Panc1 (cell line): ENCODE results near the gene LMO3. TPM values are rescaled to one million over a fixed set of nuclear protein-coding genes. Genes with fewer than 3 reads are reported as not detected.

ENCODE experiments used
- ATAC-seq: fragments of 200-7000 bp; cut with Tn5 transposase; 2 replicates; pipeline ENCODE4 v1.9.1; 2020; ENCODE audit warnings: mild to moderate bottlenecking, moderate library complexity
- BruUV-seq: library from RNA; stranded (reverse); fragments of 400-500 nt; replicated peaks from 2 replicates; lab custom pipeline; 2021; lab: Mats Ljungman, UMichigan
- CTCF ChIA-PET: fragments of 300-600 bp; sonication (Branson Sonifier 250); formaldehyde crosslinking; loops from one replicate; lab custom pipeline; 2022; ENCODE audit warnings: antibody characterized with exemption; lab: Charles Lee
- POLR2A ChIA-PET: fragments of 300-600 bp; sonication (Branson Sonifier 250); formaldehyde crosslinking; loops from one replicate; lab custom pipeline; 2022; ENCODE audit warnings: antibody characterized with exemption; lab: Charles Lee
- DNase-seq: peaks from one replicate; pipeline ENCODE4 v3.0.0-alpha.2; 2010; ENCODE audit warnings: low read depth, low spot score
- H3K27ac ChIP-seq: 2 replicates; pipeline ENCODE4 v1.5.1; 2011; ENCODE audit warnings: mild to moderate bottlenecking, low read length, inconsistent platforms
- H3K27me3 ChIP-seq: fragments of 200-500 bp; sonication (Bioruptor generic); 2 replicates; pipeline ENCODE4 v1.6.0; 2014; ENCODE audit warnings: low read length, inconsistent platforms; ENCODE audit not compliant: control insufficient read depth, insufficient read depth
- H3K36me3 ChIP-seq: fragments of 200-500 bp; sonication (Bioruptor generic); 2 replicates; pipeline ENCODE4 v1.5.1; 2014; ENCODE audit warnings: inconsistent platforms, mild to moderate bottlenecking, low read length, moderate library complexity; ENCODE audit not compliant: control insufficient read depth, insufficient read depth
- H3K4me1 ChIP-seq: 2 replicates; pipeline ENCODE4 v1.5.1; 2011; ENCODE audit warnings: inconsistent platforms, mild to moderate bottlenecking, low read length, moderate library complexity; ENCODE audit not compliant: control insufficient read depth, insufficient read depth
- H3K4me3 ChIP-seq, 2 experiments: 2 replicates each; pipeline ENCODE4 v1.5.1; 2011 to 2012; ENCODE audit warnings: low read depth in 2 of 2, low read length in 2 of 2, mild to moderate bottlenecking in 2 of 2, inconsistent platforms in 1 of 2, moderate library complexity in 1 of 2
- H3K9me3 ChIP-seq: fragments of 200-500 bp; sonication (Bioruptor generic); 2 replicates; pipeline ENCODE4 v1.5.1; 2014; ENCODE audit warnings: low read depth, mild to moderate bottlenecking, inconsistent platforms, low read length, moderate library complexity; ENCODE audit not compliant: control insufficient read depth, insufficient read depth
- CTCF ChIP-seq: fragments of 450-650 bp; IDR thresholded peaks from 2 replicates; pipeline ENCODE4 v1.5.1; 2017; ENCODE audit warnings: mild to moderate bottlenecking
- POLR2AphosphoS5 ChIP-seq: IDR thresholded peaks from 2 replicates; pipeline ENCODE4 v1.6.1; 2012; ENCODE audit warnings: mild to moderate bottlenecking, low read depth, low read length, moderate library complexity
- REST ChIP-seq, 2 experiments: IDR thresholded peaks; 2 replicates each; pipeline ENCODE4 v1.6.1; 2011 to 2012; ENCODE audit warnings: low read depth in 2 of 2, control low read depth in 1 of 2, low read length in 1 of 2, mild to moderate bottlenecking in 1 of 2, moderate library complexity in 1 of 2; ENCODE audit not compliant: insufficient read depth in 1 of 2
- SIN3A ChIP-seq: IDR thresholded peaks from 2 replicates; pipeline ENCODE4 v1.6.1; 2012; ENCODE audit warnings: low read depth, mild to moderate bottlenecking, low read length, moderate library complexity, borderline replicate concordance; ENCODE audit not compliant: insufficient read depth
- TCF7L2 ChIP-seq: IDR thresholded peaks from 2 replicates; pipeline ENCODE4 v1.6.1; 2011; ENCODE audit warnings: mild to moderate bottlenecking, low read depth, low read length, inconsistent platforms
- in situ Hi-C: cut with HindIII; loops from 2 replicates; pipeline ENCODE4 v1.10.0; 2016; ENCODE audit warnings: low sequenced_read_pairs, low pct_unique_long_range_greater_than_20kb
- intact Hi-C: fragments of 100-400 bp; cut with micrococcal nuclease; formaldehyde crosslinking; loops from one replicate; pipeline ENCODE4 v1.10.0; 2022; ENCODE audit not compliant: unreplicated experiment
- total RNA-seq: library from RNA; stranded (reverse); gene quantifications from one replicate; pipeline ENCODE4 v1.2.1, GENCODE V29; 2021; ENCODE audit not compliant: unreplicated experiment

LMO3 gene
- total RNA-seq, 1 experiment from 2014 or later = 0.51 TPM

GRCh38 chr12:16563504-16563903 lies 42.5 kb downstream of the LMO3 start:
- ATAC-seq (no peak), DNase-seq (no peak)
- ChIA-PET POLR2A (no interaction called here), CTCF (no interaction called here)
- Histone ChIP-seq H3K27me3 (no peaks in the 10 kb centered on the region), H3K4me1 (no peaks in the 10 kb centered on the region), H3K4me3 (no peak overlapping the region), H3K27ac (no peak overlapping the region), H3K36me3 (no peaks in the 10 kb centered on the region), H3K9me3 (no peaks in the 10 kb centered on the region)
- intact Hi-C loops (no loop called here), in situ Hi-C loops (no loop called here)
- TF ChIP-seq REST (IDR thresholded peaks at IDR 0.05; ENCODE audit: insufficient read depth in 1 of 2, low read depth in 2 of 2, low read length in 1 of 2) = no peak
- TF ChIP-seq TCF7L2 = no peak
- TF ChIP-seq CTCF = no peak
- TF ChIP-seq POLR2AphosphoS5 = no peak
- no peak for TF ChIP-seq SIN3A
- no TSS peak for BruUV-seq

- TF ChIP-seq REST (IDR thresholded peaks at IDR 0.05; ENCODE audit: insufficient read depth in 1 of 2, low read depth in 2 of 2, low read length in 1 of 2) = no peak
- TF ChIP-seq POLR2AphosphoS5 = no peak
- no peak for TF ChIP-seq SIN3A
- TF ChIP-seq CTCF = no peak
- TF ChIP-seq TCF7L2 = no peak
- Histone ChIP-seq H3K4me3 (no peak overlapping the region), H3K27me3 (no peaks in the 10 kb centered on the region), H3K36me3 (no peaks in the 10 kb centered on the region), H3K27ac (no peak overlapping the region), H3K9me3 (no peaks in the 10 kb centered on the region), H3K4me1 (no peaks in the 10 kb centered on the region)
- in situ Hi-C loops = no loop called here
- DNase-seq (no peak), ATAC-seq (no peak)
- CTCF ChIA-PET = no interaction called here
- POLR2A ChIA-PET = no interaction called here
- intact Hi-C loops = no loop called here
- no TSS peak for BruUV-seq
Observed at GRCh38 chr12:16562921-16563320, 43.0 kb downstream of the LMO3 start.
